Fibroblast of skin of back (primary cell): ENCODE measurements around the gene SPATA2.

ENCODE experiments used
- DNase-seq: peaks from one replicate; pipeline ENCODE4 v3.0.0-alpha.2; 2013

The SPATA2 gene

DNA sequence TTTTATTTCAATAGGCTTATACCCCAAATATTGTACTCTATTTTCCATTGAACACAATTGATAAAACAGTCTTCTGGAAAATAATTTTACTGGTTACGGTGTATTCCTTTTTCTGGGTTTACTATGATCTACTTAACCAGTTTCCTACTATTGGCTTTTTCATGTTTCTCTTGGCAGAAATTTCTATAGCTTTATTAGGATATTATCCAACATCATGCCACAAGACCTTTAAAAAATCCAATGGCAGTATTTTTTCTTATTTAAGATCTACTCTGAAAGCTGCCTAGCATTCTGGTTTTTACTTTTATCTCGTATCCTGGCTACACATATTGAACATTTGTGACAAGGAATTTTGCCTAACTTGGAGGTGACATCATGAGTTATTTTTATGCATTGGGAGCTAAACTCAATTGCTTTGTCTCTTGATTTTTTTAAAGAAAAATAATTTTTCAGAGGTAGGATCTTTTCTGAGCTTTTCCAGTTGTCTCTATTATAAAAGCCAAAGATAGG is 57.2 kb downstream of the SPATA2 start:
- DNase-seq = peak; percentile 25

DNA sequence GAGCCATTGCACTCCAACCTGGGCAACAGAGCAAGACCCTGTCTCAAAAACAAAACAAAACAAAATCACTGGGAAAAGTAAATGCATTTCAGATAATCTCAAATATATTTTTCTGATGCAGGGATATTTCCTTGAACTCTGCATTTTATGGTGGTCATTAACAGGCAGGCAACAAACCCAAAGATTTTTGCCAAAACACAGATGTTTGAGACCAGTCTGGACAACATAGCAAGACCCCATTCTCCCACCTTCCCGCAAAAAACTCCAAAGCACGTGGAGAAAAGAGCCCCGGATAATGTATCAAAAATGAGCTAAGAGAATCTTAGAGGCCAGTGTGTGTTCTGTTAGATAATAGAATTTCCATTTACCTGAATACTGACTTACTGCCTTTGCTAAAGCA is 58.4 kb downstream of the SPATA2 start:
- no peak for DNase-seq

DNA sequence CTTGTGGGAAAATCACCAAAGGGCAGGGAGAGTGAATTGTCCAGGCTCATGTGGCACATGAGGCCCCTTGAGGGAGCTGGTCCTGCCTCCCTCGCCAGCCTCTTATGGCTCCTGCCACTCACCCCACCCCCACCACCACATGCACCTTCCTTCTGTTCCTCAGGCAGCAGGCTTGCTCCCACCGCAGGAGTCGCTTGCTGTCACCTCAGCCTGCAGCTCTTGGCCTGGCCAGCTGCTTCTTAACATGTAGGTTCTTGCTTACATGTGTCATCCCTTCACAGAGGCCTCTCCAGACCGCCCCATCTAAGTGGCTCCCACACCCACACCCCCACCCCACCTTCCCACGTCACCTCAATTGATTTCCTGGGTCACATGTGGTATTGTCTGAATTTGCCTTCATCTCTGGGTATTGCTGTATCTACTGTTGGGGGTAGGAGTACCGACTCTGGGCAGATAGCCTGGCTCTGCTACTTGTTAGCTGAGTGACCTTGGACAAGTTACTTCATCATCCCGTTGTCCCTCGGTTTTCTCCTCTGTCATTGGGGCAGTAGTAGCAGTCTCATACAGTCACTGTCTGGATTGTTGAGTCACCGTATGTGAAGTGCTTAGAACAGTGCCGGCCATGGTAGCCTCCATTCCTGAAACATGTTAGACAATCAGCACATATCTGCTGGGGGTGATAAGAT is 61.0 kb downstream of the SPATA2 start:
- DNase-seq = no peak

DNA sequence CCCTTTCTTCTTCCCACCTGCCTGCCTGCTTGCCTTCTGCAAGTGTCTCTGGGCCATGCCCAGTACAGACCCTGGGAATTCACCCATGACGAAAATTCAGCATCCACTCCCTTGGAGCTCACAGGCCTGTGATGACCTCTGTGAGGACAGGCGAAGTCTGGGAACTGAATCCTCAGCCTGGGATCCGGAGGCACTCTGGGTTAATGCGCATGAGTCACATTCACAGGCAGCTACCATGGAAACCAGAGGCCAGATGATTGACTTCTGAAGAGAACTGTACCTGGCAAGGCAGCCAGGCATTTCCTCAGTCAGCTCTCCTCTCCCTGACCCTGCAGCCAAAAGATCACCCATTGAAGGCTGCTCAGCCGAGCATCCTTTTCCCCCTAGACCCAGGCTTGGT is 61.7 kb downstream of the SPATA2 start:
- peak; percentile 42 for DNase-seq
